H9 (cell line): ENCODE data around the gene EFCAB3. TPM values are rescaled to one million over a fixed set of nuclear protein-coding genes. Genes with fewer than 3 reads are reported as not detected.
A peak's percentile ranks its signal among the peaks of the same experiment; 100 is the strongest.
"Not testable (repeated sequence)": the region's sequence is repeated elsewhere in the genome, so short reads cannot be mapped to it uniquely, and the experiment has no call there.

Experiments
- DNase-seq: peaks from one replicate; pipeline ENCODE4 v3.0.0-alpha.2; 2017
- H2AFZ ChIP-seq: one replicate; pipeline ENCODE4 v1.6.1; 2013; ENCODE audit warnings: mild to moderate bottlenecking, low read length, control low read depth, moderate library complexity
- H2AK5ac ChIP-seq: 2 replicates; pipeline ENCODE4 v1.6.1; 2013; ENCODE audit warnings: low read length, control low read depth, mixed read lengths; ENCODE audit not compliant: insufficient read length
- H2BK120ac ChIP-seq: one replicate; pipeline ENCODE4 v1.6.1; 2013; ENCODE audit warnings: low read depth, mild to moderate bottlenecking, low read length, control low read depth, inconsistent platforms; ENCODE audit not compliant: poor library complexity, severe bottlenecking
- H2BK12ac ChIP-seq: 2 replicates; pipeline ENCODE4 v1.6.1; 2013; ENCODE audit warnings: low read length, control low read depth, mixed read lengths, low read depth; ENCODE audit not compliant: insufficient read length
- H2BK15ac ChIP-seq: 2 replicates; pipeline ENCODE4 v1.6.1; 2013; ENCODE audit warnings: low read depth, low read length, control low read depth
- H2BK20ac ChIP-seq: one replicate; pipeline ENCODE4 v1.6.1; 2013; ENCODE audit warnings: low read depth, mild to moderate bottlenecking, low read length, control low read depth, inconsistent platforms; ENCODE audit not compliant: poor library complexity, severe bottlenecking
- H2BK5ac ChIP-seq: 2 replicates; pipeline ENCODE4 v1.6.1; 2013; ENCODE audit warnings: low read length, control low read depth, mixed read lengths; ENCODE audit not compliant: insufficient read length
- H3K14ac ChIP-seq: 2 replicates; pipeline ENCODE4 v1.6.1; 2013; ENCODE audit warnings: low read length, control low read depth; ENCODE audit not compliant: insufficient read depth
- H3K18ac ChIP-seq: 2 replicates; pipeline ENCODE4 v1.6.1; 2013; ENCODE audit warnings: low read depth, mild to moderate bottlenecking, mixed read lengths, low read length, control low read depth; ENCODE audit not compliant: insufficient read length
- H3K23ac ChIP-seq: 2 replicates; pipeline ENCODE4 v1.6.1; 2013; ENCODE audit warnings: low read length, control low read depth, mixed read lengths, low read depth; ENCODE audit not compliant: insufficient read length
- H3K23me2 ChIP-seq: 2 replicates; pipeline ENCODE4 v1.6.1; 2013; ENCODE audit warnings: low read depth, mild to moderate bottlenecking, mixed read lengths, low read length, control low read depth; ENCODE audit not compliant: insufficient read length, poor library complexity, severe bottlenecking
- H3K27ac ChIP-seq: 2 replicates; pipeline ENCODE4 v1.5.1; 2013; ENCODE audit warnings: low read length, control low read depth, mixed read lengths, low read depth; ENCODE audit not compliant: insufficient read length
- H3K27me3 ChIP-seq: 2 replicates; pipeline ENCODE4 v1.6.1; 2013; ENCODE audit warnings: low read length, control low read depth, inconsistent platforms; ENCODE audit not compliant: insufficient read depth
- H3K4ac ChIP-seq: 2 replicates; pipeline ENCODE4 v1.6.1; 2013; ENCODE audit warnings: low read depth, mild to moderate bottlenecking, control low read depth, inconsistent platforms, low read length, moderate library complexity
- H3K4me1 ChIP-seq: 2 replicates; pipeline ENCODE4 v1.6.1; 2013; ENCODE audit warnings: low read length, control low read depth, inconsistent platforms; ENCODE audit not compliant: insufficient read depth
- H3K4me2 ChIP-seq: 2 replicates; pipeline ENCODE4 v1.6.1; 2013; ENCODE audit warnings: low read length, control low read depth, mixed read lengths; ENCODE audit not compliant: insufficient read length, insufficient read depth
- H3K56ac ChIP-seq: 2 replicates; pipeline ENCODE4 v1.6.1; 2013; ENCODE audit warnings: low read depth, mild to moderate bottlenecking, mixed read lengths, low read length, control low read depth; ENCODE audit not compliant: insufficient read length
- H3K79me1 ChIP-seq: 2 replicates; pipeline ENCODE4 v1.6.1; 2013; ENCODE audit warnings: low read depth, mild to moderate bottlenecking, moderate library complexity, low read length, control low read depth, inconsistent platforms; ENCODE audit not compliant: insufficient read depth, poor library complexity, severe bottlenecking
- H3K79me2 ChIP-seq: 2 replicates; pipeline ENCODE4 v1.6.1; 2013; ENCODE audit warnings: low read length, control low read depth, inconsistent platforms; ENCODE audit not compliant: insufficient read depth
- H3K9ac ChIP-seq: 2 replicates; pipeline ENCODE4 v1.6.1; 2013; ENCODE audit warnings: low read length, control low read depth, mixed read lengths; ENCODE audit not compliant: insufficient read length; ENCODE audit errors: extremely low read depth
- H3K9me3 ChIP-seq: one replicate; pipeline ENCODE4 v1.6.1; 2013; ENCODE audit warnings: low read depth, low read length, inconsistent platforms; ENCODE audit not compliant: control insufficient read depth
- H3T11ph ChIP-seq: one replicate; pipeline ENCODE4 v1.6.1; 2013; ENCODE audit warnings: mild to moderate bottlenecking, low read length, control low read depth, inconsistent platforms
- H4K20me1 ChIP-seq: one replicate; pipeline ENCODE4 v1.6.1; 2013; ENCODE audit not compliant: control insufficient read depth, insufficient read length, insufficient read depth
- H4K5ac ChIP-seq: 2 replicates; pipeline ENCODE4 v1.6.1; 2013; ENCODE audit warnings: low read depth, mild to moderate bottlenecking, mixed read lengths, low read length, control low read depth; ENCODE audit not compliant: insufficient read length
- H4K8ac ChIP-seq: replicated peaks from 2 replicates; pipeline ENCODE4 v1.6.1; 2013; ENCODE audit warnings: low read length, control low read depth, mixed read lengths, low read depth; ENCODE audit not compliant: insufficient read length
- H4K91ac ChIP-seq: 2 replicates; pipeline ENCODE4 v1.6.1; 2013; ENCODE audit warnings: low read depth, mild to moderate bottlenecking, moderate library complexity, mixed read lengths, low read length, control low read depth; ENCODE audit not compliant: insufficient read length
- H3K27ac Mint-ChIP-seq, 3 experiments: 2 replicates in 2 of 3; 3 replicates in 1 of 3; pipeline ENCODE4 v1.8.0; 2020 to 2021; ENCODE audit warnings: mixed read lengths in 3 of 3, mild to moderate bottlenecking in 1 of 3, moderate library complexity in 1 of 3
- H3K27me3 Mint-ChIP-seq: 2 replicates; pipeline ENCODE4 v1.8.0; 2021; ENCODE audit warnings: low read depth, mild to moderate bottlenecking, moderate library complexity, mixed read lengths
- H3K36me3 Mint-ChIP-seq, 3 experiments: 2 replicates in 2 of 3; 3 replicates in 1 of 3; pipeline ENCODE4 v1.8.0; 2020 to 2021; ENCODE audit warnings: low read depth in 3 of 3, mixed read lengths in 3 of 3; ENCODE audit not compliant: insufficient read depth in 1 of 3
- H3K4me1 Mint-ChIP-seq, 2 experiments: 2 replicates each; pipeline ENCODE4 v1.8.0; 2020; ENCODE audit warnings: mixed read lengths in 2 of 2
- H3K4me3 Mint-ChIP-seq, 2 experiments: 2 replicates in 1 of 2; 3 replicates in 1 of 2; pipeline ENCODE4 v1.8.0; 2020 to 2021; ENCODE audit warnings: mild to moderate bottlenecking in 2 of 2, mixed read lengths in 2 of 2, moderate library complexity in 1 of 2
- H3K9me3 Mint-ChIP-seq, 2 experiments: 2 replicates in 1 of 2; 3 replicates in 1 of 2; pipeline ENCODE4 v1.8.0; 2020; ENCODE audit warnings: mild to moderate bottlenecking in 2 of 2, mixed read lengths in 2 of 2, moderate library complexity in 1 of 2
- WGBS: extraction: QIAGEN DNeasy Blood & Tissue Kit; methylation state at CpG from one replicate; pipeline ENCODE4 v1.1.7; 2013; ENCODE audit warnings: missing lambda C conversion rate, low lambda C conversion rate, mixed read lengths; ENCODE audit not compliant: insufficient read length; ENCODE audit errors: extremely low coverage; 5-methylcytosine and 5-hydroxymethylcytosine counted together
- total RNA-seq: library from RNA; stranded (reverse); gene quantifications from 2 replicates; pipeline ENCODE4 v1.2.1, GENCODE V29; 2021

Gene EFCAB3
- total RNA-seq, 1 experiment from 2014 or later: not detected

GRCh38 chr17:62453656-62454055, 73.3 kb downstream of the EFCAB3 start:
- H2BK20ac ChIP-seq, H3K27ac ChIP-seq, H3K23me2 ChIP-seq, H2BK12ac ChIP-seq, H4K91ac ChIP-seq, H2AK5ac ChIP-seq, H3K9me3 ChIP-seq, H3K79me2 ChIP-seq, H3K9me3 Mint-ChIP-seq, H3K4me1 Mint-ChIP-seq, H3K4me1 ChIP-seq, H3K4me2 ChIP-seq, H3K56ac ChIP-seq, H3T11ph ChIP-seq, H3K27me3 Mint-ChIP-seq, H3K18ac ChIP-seq, H2BK5ac ChIP-seq, H4K5ac ChIP-seq, H3K79me1 ChIP-seq, H3K27me3 ChIP-seq, H3K9ac ChIP-seq, H3K4ac ChIP-seq, H4K8ac ChIP-seq, H2AFZ ChIP-seq, H2BK120ac ChIP-seq, H3K4me3 Mint-ChIP-seq, H2BK15ac ChIP-seq, H3K23ac ChIP-seq, DNase-seq, H3K14ac ChIP-seq, H4K20me1 ChIP-seq: not testable (repeated sequence)
- no CpG with 5 or more reads among the region's 4 CpGs for WGBS
- H3K36me3 Mint-ChIP-seq: peaks cover 5 to 15% (median 6%) of the 10 kb centered on the region in 3 experiments; a peak in 6 of 7 replicates
- peak overlapping the region in 1 of 3 experiments; percentile 67; a peak in 2 of 7 replicates for H3K27ac Mint-ChIP-seq

GRCh38 chr17:62454111-62454510, 73.8 kb downstream of the EFCAB3 start:
- not testable (repeated sequence) for H3K23ac ChIP-seq, H3K9me3 Mint-ChIP-seq, H3K4ac ChIP-seq, H3K4me1 Mint-ChIP-seq, H2AFZ ChIP-seq, H4K20me1 ChIP-seq, H3K27me3 ChIP-seq, H2BK15ac ChIP-seq, H2AK5ac ChIP-seq, H3T11ph ChIP-seq, H4K91ac ChIP-seq, H2BK5ac ChIP-seq, H4K8ac ChIP-seq, H3K56ac ChIP-seq, H4K5ac ChIP-seq, H2BK20ac ChIP-seq, H3K27ac ChIP-seq, H3K18ac ChIP-seq, H3K79me2 ChIP-seq, H2BK120ac ChIP-seq, H3K27me3 Mint-ChIP-seq, DNase-seq, H2BK12ac ChIP-seq, H3K23me2 ChIP-seq, H3K4me2 ChIP-seq, H3K9me3 ChIP-seq, H3K4me1 ChIP-seq, H3K79me1 ChIP-seq, H3K14ac ChIP-seq, H3K9ac ChIP-seq, H3K4me3 Mint-ChIP-seq
- no CpG with 5 or more reads among the region's 3 CpGs for WGBS
- peaks cover 2 to 12% (median 2%) of the 10 kb centered on the region in 3 experiments; a peak in 5 of 7 replicates for H3K36me3 Mint-ChIP-seq
- H3K27ac Mint-ChIP-seq: peak overlapping the region in 1 of 3 experiments; percentile 48; a peak in 2 of 7 replicates
